Hematopoietic multipotent progenitor cell treated with erythropoietin and hydrocortisone succinate and interleukin-3 and kit ligand, for 6 days (in vitro differentiated cells): ENCODE results near the gene RCOR1.

Experiments used
- DNase-seq: peaks from one replicate; pipeline ENCODE4 v3.0.0-alpha.2; 2015

The RCOR1 gene

DNA sequence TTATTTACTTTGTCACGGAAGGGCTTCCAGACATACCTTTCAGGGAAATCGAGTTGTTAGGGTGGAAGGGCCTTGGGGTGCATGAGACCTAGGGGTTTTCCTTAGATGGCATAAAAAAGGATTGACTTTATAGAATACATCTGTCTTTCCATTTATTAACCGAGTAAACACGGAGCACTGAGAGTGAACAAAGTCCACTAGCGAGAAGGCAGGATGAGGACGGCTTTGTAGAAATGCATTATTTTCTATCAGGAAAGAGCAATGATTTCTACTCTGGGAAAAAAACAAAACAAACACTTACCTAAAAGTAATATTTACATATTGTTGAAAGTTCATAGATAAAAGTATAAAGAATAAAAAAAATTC, 91.8 kb downstream of the RCOR1 start:
- no peak for DNase-seq

DNA sequence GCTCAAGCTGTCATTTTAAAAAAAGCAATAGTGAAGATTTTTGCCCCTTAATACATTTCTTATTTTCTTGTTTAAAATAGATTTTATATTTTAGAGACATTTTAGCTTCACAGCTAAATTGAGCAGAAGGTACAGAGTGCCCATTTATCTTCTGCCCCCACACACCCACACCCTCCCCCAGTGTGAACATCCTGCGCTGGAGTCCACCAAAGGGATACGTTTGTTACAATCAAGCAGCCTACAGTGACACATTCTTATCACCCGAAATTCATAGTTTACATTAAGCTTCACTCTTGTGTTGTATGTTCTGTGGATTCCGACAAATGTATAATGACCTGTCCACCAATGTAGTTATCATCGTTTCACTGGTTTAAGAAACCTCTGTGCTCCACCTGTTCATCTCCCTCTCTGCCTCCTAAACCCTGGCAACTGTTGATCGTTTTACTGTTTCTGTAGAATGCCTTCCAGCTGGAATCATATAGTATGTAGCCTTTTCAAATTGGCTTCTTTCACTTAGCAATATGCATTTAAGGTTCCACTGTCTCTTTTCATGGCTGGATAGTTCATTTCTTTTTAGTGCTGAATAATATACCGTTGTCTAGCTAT, 93.8 kb downstream of the RCOR1 start:
- DNase-seq: peak; percentile 62

DNA sequence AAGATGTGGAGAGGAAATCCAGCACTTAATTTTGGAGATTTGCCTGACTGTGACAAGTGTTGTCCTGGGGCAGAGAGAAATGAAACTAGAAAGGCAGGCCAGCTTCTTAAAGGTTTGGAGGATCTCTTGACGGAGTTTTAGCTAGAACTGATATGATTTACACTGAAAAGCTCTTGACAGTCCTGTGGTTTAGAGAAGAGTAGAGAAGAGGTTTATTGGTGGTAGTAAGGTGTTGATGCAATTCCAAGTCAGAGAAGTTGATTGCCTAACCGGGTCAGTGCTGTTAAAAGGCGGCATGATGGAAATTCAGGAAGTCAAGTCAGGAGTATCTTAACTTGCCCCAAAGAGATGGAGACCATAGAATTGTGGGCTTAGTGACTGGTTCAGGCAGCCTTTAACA, 95.8 kb downstream of the RCOR1 start:
- DNase-seq: peak; percentile 46

DNA sequence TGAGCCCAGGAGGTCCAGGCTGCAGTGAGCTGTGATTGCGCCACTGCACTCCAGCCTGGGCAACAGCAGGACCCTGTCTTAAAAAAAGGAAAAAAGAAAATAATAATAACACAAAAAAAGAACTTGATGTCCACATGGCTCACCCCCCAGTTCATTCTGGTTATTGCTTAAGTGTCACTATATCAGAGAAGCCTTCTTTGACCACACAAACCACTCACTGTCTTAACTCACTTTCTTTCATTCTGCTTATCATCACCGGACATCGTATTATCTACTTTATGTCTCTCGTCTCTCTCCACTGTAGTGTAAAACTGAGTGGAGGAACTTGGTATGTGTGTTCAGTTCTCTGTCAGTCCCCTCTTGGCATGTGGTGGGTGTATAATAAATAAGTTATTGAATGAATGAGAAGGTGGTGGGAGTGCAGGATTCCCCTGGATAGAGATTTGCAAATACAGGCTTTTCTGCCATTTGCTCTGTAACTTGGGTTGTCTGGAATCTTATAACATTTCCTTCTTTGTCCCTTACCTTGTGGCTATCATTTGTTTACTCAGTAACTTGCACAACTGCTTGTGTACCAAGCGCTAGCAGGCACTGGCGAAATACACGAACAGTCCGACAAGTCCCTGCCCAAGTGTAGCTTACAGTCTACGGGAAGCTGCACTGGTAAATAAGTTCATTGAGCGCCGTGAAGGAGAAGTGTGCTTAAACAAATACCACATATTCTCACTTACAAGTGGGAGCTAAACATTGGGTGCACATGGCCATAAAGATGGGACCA, 98.2 kb downstream of the RCOR1 start:
- peak; percentile 93 for DNase-seq

DNA sequence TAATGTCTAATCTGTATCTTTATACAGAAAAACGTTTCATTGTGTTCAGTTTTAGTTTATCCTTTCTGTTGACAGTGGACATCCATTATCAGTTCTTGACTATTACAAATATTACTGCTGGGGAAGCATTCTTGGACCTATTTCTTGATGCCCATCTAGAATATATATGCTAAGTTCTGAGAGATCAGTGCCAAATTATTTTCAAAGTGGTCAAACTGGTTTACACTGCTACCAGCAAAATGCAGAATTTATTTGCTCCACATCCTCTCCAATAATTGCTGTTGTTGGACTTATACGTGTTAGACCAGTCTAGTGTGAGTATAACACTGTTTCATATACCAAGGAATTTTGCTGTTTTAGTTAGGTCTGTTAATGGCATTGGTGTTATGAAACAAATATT, 99.3 kb downstream of the RCOR1 start:
- DNase-seq: no peak

GRCh38 chr14:102692334-102692733, 99.9 kb downstream of the RCOR1 start:
- DNase-seq: no peak

DNA sequence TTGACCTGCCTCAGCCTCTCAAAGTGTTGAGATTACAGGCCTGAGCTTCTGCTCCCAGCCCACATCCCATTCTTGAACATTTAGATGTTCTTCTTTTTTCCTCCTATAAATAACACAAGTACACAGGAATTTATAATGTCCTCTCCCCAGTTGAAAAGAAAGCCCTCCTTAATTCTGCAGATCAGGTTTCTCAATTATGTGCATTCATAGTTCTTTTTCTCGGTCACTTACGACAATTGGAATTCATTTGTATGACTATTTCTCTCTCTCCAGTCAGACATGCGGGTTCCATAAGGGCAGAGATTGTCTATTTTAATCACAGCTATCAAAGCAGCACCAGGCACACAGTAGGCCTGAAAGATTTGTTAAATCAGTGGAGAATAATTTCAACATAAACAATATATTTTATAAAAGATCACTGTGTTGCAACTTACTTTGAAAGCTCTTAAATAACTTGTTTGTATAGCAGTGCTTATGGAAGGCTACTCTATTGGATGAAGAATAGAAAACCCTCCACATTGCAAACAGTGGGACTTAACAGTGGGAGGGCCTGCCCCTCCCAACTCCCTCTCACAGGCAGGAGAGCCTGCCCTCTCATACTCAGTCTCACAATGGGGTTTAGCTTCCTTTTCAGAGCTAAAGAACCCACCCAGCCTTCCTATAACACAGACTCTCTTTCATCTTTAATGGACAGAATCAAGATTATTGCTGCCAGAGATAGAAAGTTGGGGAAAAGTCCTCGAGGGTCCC, 100.7 kb downstream of the RCOR1 start:
- peak; percentile 50 for DNase-seq

- peak; percentile 94 for DNase-seq
These were observed 102.2 kb downstream of the RCOR1 start for GRCh38 chr14:102694530-102695166.

GRCh38 chr14:102695167-102695555, 102.7 kb downstream of the RCOR1 start:
- peak; percentile 61 for DNase-seq

DNA sequence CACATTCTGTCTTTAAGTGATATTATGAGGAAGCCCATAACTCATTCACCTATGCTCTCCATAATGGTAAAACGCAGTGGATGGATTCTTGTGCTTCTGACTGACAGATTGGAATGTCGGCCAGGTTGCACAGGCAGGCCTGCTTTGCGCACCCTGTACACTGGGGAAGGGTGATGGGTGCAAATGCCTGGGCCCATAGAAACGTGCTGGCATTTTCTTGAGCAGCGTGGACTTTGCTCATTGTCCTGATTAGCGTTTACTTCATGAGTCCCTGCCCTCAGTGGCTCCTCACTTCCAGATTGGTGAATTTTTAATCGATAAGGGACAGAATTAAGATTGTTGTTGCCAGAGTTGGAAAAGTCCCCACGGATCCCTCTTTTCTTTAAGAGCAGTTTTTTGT, 103.9 kb downstream of the RCOR1 start:
- DNase-seq: no peak

DNA sequence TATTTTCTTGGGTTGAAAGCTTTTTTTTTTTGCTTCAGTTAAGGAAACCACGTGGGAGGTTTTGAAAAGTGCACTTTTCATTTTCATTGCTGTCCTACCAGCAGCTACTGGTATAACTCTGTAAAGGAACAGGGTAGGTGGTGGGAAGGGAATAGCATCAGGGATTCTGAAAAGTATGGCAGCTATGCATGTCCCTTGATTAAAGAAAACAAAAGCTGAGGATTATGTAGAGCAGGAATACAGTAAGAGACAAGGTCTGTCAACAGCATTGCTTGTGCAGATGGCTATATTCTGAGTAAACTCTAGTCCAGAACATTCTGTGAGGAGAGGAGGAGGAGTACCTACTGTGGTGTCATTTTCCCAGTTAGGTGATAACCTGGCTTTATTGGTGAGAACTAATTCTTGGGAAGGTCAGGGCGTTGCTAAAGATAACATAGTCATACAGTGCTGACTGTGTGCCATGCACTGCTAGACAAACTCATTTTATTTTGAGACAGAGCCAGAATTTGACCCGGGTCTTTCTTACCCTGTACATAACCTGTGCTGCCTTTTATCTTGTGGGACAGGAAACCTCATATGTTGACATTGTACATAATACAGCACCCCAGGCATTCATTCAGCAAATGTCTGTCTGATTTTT, 104.5 kb downstream of the RCOR1 start:
- DNase-seq: peak; percentile 42

GRCh38 chr14:102697501-102697900, 105.1 kb downstream of the RCOR1 start:
- DNase-seq: no peak

DNA sequence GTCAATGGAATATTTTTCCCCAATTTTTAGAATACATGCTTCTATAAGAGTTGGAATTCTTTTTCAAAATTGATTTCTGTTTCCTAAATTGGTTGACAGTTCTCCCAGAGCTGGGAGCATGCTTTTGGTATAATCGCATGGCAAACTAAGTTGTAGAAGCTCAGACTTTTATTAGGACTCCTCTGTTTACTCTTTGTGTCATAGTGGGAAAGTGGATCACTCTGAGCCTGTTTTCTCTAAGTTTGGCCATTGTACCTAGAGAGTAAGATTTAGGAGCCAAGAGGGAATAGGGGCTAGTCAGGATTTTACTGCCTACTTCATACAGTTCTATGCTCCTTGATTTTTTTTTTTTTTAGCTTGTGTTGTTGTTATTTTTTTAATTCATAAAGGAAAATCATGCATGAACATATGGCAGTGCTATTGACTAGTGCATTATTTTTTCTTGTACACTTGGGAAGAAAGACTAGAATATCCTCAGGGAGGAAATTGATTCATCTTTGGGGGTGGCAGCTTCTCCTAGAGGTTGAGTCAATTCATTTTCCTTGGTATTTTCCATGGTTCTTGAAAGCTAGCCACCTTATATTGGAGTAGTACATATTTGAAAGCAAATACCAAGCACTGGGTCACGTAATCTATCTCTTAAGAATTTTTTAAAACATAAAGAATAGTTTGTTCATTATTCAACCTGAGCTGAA, 107.1 kb downstream of the RCOR1 start:
- no peak for DNase-seq

GRCh38 chr14:102708494-102708893, 116.0 kb downstream of the RCOR1 start:
- no peak for DNase-seq

DNA sequence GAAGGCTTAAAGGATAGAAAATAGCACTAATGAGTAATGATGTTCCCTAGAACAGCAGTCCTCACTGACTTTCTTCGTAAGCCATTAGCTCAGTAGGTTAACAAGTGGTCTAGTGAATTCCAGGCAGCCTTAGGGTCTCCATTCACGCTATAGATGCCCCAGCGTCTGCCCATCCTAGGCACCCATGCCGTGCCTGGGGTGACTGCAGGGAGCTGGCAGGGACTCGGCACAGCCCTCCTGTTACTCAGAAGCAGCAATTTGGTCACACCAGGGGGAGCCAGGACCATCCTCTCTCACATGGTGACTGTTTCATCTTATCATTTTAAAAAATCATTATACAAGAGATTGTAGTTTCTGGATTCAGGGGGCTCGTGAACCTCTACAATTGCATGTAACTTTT, 118.8 kb downstream of the RCOR1 start:
- no peak for DNase-seq

DNA sequence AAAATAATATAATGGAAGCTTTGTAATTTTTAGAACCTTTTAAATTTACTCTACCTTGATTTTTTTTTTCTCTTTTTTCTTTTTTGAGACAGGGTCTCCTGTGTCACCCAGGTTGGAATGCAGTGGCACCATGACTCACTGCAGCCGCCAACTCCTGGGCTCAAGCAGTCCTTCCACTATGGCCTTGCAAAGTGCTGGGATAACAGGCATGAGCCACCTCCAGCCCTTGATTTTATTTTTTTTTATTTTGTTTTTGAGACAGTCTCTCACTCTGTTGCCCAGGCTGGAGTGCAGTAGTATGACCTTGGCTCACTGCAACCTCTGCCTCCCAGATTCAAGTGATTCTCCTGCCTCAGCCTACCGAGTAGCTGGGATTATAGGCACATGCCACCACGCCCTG, 119.5 kb downstream of the RCOR1 start:
- no peak for DNase-seq

DNA sequence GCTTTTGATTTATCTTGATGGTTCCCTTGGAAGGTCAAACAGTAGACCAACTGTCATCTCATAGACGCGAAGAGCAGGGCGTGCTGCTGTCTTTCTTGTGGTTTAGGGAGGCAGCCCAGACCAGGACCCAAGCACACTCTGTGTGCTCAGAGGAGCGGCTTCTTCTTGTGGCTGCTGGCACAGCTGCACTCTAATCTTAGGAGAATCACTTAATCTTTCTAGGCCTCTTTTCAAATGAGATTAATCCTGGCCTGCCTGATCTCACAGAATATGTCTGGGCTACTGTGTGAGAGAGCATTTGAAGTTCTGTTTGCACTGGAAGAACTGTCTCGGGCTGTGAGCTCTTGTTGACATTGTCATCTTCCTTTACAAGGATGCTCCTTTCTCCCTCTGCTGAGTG, 124.8 kb downstream of the RCOR1 start:
- peak; percentile 93 for DNase-seq

GRCh38 chr14:102722646-102723045, 130.2 kb downstream of the RCOR1 start:
- DNase-seq: no peak

GRCh38 chr14:102723650-102724049, 131.2 kb downstream of the RCOR1 start:
- no peak for DNase-seq

DNA sequence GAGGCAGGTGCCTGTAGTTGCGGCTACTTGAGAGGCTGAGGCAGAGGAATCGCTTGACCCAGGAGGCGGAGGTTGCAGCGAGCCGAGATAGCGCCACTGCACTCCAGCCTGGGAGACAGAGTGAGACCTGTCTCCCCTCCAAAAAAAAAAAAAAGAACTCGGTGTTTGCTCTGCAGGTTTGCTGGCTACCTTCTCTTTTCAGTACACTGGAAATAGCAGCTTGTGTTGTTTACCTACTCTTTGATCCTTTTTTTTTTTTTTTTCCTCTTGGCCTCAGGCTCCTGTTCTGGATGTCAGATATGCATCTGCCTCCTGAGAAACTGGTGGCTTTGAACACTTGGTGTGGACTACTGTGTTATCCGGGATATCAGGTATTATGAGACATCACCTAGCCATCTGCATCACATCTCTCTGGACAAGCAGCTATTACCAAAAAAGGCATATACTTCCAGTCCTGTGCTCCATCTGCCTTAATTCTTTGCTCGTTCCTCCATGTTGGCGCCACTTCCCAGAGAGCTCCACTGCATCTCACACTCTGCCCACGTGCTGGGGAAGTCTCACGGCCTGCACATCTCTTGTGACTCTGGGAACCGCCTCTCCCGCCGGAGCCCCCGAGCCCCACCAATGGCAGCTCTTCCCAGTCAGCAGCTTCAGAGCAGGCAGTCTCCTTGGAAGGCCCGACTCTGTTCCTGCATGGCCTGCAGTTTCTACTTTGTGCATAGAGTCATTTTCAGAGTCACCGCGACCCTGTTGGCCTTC, 133.9 kb downstream of the RCOR1 start:
- DNase-seq: no peak

- peak; percentile 21 for DNase-seq
These were observed 135.1 kb downstream of the RCOR1 start for GRCh38 chr14:102727336-102728095.
